ENCODE data around the gene ZMYND8. TPM values are rescaled to one million over a fixed set of nuclear protein-coding genes. Genes with fewer than 3 reads are reported as not detected.

ZMYND8 gene
- total and polyA plus RNA-seq, 2 of the 8 experiments (the other 6 are each of a cell fraction or from before 2014, with no cell fraction given), result 50.5 to 163 TPM

DNA sequence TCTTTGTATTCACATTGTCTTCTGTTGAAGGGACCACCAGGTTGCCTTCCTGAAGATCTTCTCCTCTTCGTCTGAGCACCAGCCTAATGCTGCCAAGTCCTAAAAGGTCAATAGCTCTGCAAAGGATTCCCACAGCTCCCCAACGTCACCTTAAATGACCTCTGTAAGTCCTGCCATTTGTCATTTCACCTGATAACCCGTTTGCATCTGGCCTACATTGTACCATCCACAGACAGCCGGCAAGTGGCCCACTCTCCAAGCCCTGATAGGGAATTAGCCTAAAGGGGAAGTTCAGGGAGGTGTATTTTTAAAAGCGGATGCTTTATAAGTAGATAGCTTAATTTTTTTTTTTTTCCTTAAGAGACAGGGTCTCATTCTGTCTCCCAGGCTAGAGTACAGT, 127.8 kb downstream of the ZMYND8 start:
- Histone ChIP-seq H3K4me2 (ENCODE audit: insufficient read depth in 1 of 2, low read depth in 2 of 2, low read length in 2 of 2) (no peak overlapping the region), H3K27me3 (replicated peaks in 1 of 4; ENCODE audit: control insufficient read depth in 3 of 4, extremely low read depth in 1 of 4, insufficient read depth in 3 of 4, low read length in 3 of 4) (no peaks in the 10 kb centered on the region), H3K9ac (replicated peaks in 1 of 4; ENCODE audit: extremely low read depth in 1 of 4, low read depth in 3 of 4, low read length in 3 of 4) (no peak overlapping the region), H2AFZ (ENCODE audit: low read length) (no peak overlapping the region), H3K23me2 (ENCODE audit: low read depth, low read length) (no peaks in the 10 kb centered on the region), H3K18ac (ENCODE audit: extremely low read depth, low read length) (no peak overlapping the region), H3K14ac (ENCODE audit: insufficient read length) (no peak overlapping the region), H2BK20ac (ENCODE audit: low read length) (no peak overlapping the region), H4K5ac (ENCODE audit: insufficient read length, low read depth, low read length) (no peak overlapping the region), H3K27ac (ENCODE audit: low read depth, low read length) (no peak overlapping the region), H3K4ac (replicated peaks; ENCODE audit: insufficient read length, low read depth, low read length) (no peak overlapping the region), H3K56ac (replicated peaks; ENCODE audit: insufficient read length, low read depth, low read length) (no peak overlapping the region), H3K4me1 (replicated peaks in 1 of 4; ENCODE audit: control insufficient read depth in 3 of 4, insufficient read depth in 4 of 4, low read length in 3 of 4) (no peaks in the 10 kb centered on the region; a peak in 1 of 7 replicates), H2BK120ac (replicated peaks; ENCODE audit: low read depth, low read length) (no peak overlapping the region), H3K79me1 (ENCODE audit: low read depth, low read length) (peaks cover 3% of the 10 kb centered on the region; the same call in 1 of the 2 replicates), H3K4me3 (ENCODE audit: extremely low read depth in 1 of 4, insufficient read depth in 2 of 4, low read depth in 3 of 4, low read length in 4 of 4) (no peak overlapping the region), H4K91ac (replicated peaks; ENCODE audit: insufficient read length, low read length) (no peak overlapping the region), H2BK5ac (ENCODE audit: low read depth, low read length) (no peak overlapping the region), H2BK12ac (ENCODE audit: low read depth, low read length) (no peak overlapping the region), H2AK5ac (ENCODE audit: low read depth, low read length) (no peak overlapping the region), H3K9me3 (ENCODE audit: insufficient read depth in 2 of 2, low read depth in 1 of 2, low read length in 1 of 2) (no peaks in the 10 kb centered on the region), H4K8ac (ENCODE audit: extremely low read depth, insufficient read depth, low read length) (no peak overlapping the region), H3K36me3 (ENCODE audit: control insufficient read depth in 2 of 4, insufficient read depth in 4 of 4, low read length in 3 of 4) (peaks cover 45 to 93% (median 67%) of the 10 kb centered on the region in 4 experiments), H3K23ac (ENCODE audit: insufficient read length) (no peak overlapping the region), H3K79me2 (ENCODE audit: control insufficient read depth in 1 of 2, insufficient read depth in 2 of 2, low read length in 2 of 2) (peaks cover 0 to 9% of the 10 kb centered on the region in 2 experiments; a peak in 1 of 4 replicates), H2BK15ac (ENCODE audit: low read length) (no peak overlapping the region), H4K20me1 (replicated peaks in 1 of 2; ENCODE audit: control insufficient read depth in 1 of 2, insufficient read depth in 2 of 2, low read length in 2 of 2) (no peaks in the 10 kb centered on the region)
- no peak for DNase-seq (ENCODE audit: low read depth in 1 of 2, low spot score in 2 of 2)
- ChIA-PET POLR2A (ENCODE audit: partially characterized antibody) (interaction anchor here (0.7 to 1.1 kb wide), 2 partner anchors 14 to 144 kb away, joined by 3 read pairs; no protein-coding TSS in a partner anchor), CTCF (ENCODE audit: partially characterized antibody) (interaction anchor here (0.7 to 2.8 kb wide), 4 partner anchors 11 to 155 kb away, joined by 3 to 13 read pairs (median 4); no protein-coding TSS in a partner anchor)
- no peak for FAIRE-seq
- 86% methylated on average over 5 of the region's 5 CpGs; no CpG with 5 or more reads in 1 of the 2 experiments for WGBS, 2 experiments (ENCODE audit: extremely low coverage in 1 of 2, insufficient coverage in 1 of 2, insufficient read length in 1 of 2, insufficient replicate concordance in 2 of 2, low coverage in 1 of 2, low lambda C conversion rate in 2 of 2, missing lambda C conversion rate in 1 of 2)
- TF ChIP-seq SRF (IDR thresholded peaks at IDR 0.05; ENCODE audit: low read depth, low read length) (no peak), GABPA (IDR thresholded peaks at IDR 0.05; ENCODE audit: borderline replicate concordance, insufficient read depth, low read length) (no peak), SAP30 (IDR thresholded peaks at IDR 0.05; ENCODE audit: insufficient read depth, insufficient replicate concordance, low read length) (no peak), POLR2AphosphoS5 (IDR thresholded peaks at IDR 0.05; ENCODE audit: low read depth, low read length) (no peak), CBX5 (IDR thresholded peaks at IDR 0.05; ENCODE audit: low read depth, low read length) (no peak), TBP (IDR thresholded peaks at IDR 0.05; ENCODE audit: low read depth, low read length) (no peak), ZNF274 (IDR thresholded peaks at IDR 0.05; ENCODE audit: borderline replicate concordance, extremely low read depth, low read length) (no peak), EP300 (IDR thresholded peaks at IDR 0.05; ENCODE audit: borderline replicate concordance in 1 of 2, low read depth in 2 of 2, low read length in 2 of 2) (no peak), SIX5 (IDR thresholded peaks at IDR 0.05; ENCODE audit: low read depth, low read length) (no peak), HDAC2 (IDR thresholded peaks at IDR 0.05; ENCODE audit: borderline replicate concordance in 1 of 2, low read depth in 2 of 2, low read length in 2 of 2) (no peak), SIN3A (conservative IDR thresholded peaks at IDR 0.05 in 1 of 2, IDR thresholded peaks at IDR 0.05 in 1 of 2; ENCODE audit: low read depth in 1 of 2, low read length in 2 of 2) (no peak), EGR1 (IDR thresholded peaks at IDR 0.05; ENCODE audit: borderline replicate concordance, low read depth, low read length) (no peak)
- TF ChIP-seq, protein P1, sequence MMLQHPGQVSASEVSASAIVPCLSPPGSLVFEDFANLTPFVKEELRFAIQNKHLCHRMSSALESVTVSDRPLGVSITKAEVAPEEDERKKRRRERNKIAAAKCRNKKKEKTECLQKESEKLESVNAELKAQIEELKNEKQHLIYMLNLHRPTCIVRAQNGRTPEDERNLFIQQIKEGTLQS (IDR thresholded peaks at IDR 0.05; ENCODE audit: insufficient read depth, low read depth, low read length), result no peak

Data from H1 (cell line).